Ishikawa (cell line): ENCODE results near the gene UBE2I.

ENCODE experiments used
- CEBPB ChIP-seq: IDR thresholded peaks from 2 replicates; pipeline ENCODE4 v1.6.1; 2012
- CREB1 ChIP-seq: IDR thresholded peaks from 2 replicates; pipeline ENCODE4 v1.6.1; 2012; ENCODE audit warnings: low read depth
- EGR1 ChIP-seq: IDR thresholded peaks from 2 replicates; pipeline ENCODE4 v1.6.1; 2012
- EP300 ChIP-seq: IDR thresholded peaks from 2 replicates; pipeline ENCODE4 v1.6.1; 2012; ENCODE audit warnings: borderline replicate concordance
- FOXM1 ChIP-seq: IDR thresholded peaks from 2 replicates; pipeline ENCODE4 v1.6.1; 2012; ENCODE audit warnings: low read depth, borderline replicate concordance
- NFIC ChIP-seq: IDR thresholded peaks from 2 replicates; pipeline ENCODE4 v1.6.1; 2012
- RAD21 ChIP-seq: IDR thresholded peaks from 2 replicates; pipeline ENCODE4 v1.6.1; 2012; ENCODE audit warnings: low read depth
- TAF1 ChIP-seq: IDR thresholded peaks from 2 replicates; pipeline ENCODE4 v1.6.1; 2012; ENCODE audit warnings: low read depth, mild to moderate bottlenecking
- TCF12 ChIP-seq: IDR thresholded peaks from 2 replicates; pipeline ENCODE4 v1.6.1; 2012; ENCODE audit warnings: low read depth
- TEAD4 ChIP-seq: IDR thresholded peaks from 2 replicates; pipeline ENCODE4 v1.6.1; 2012
- YY1 ChIP-seq: IDR thresholded peaks from 2 replicates; pipeline ENCODE4 v1.6.1; 2012; ENCODE audit warnings: low read depth
- ZBTB7A ChIP-seq: IDR thresholded peaks from 2 replicates; pipeline ENCODE4 v1.6.1; 2012; ENCODE audit warnings: low read depth
- TF ChIP-seq, protein P1 (sequence below): IDR thresholded peaks from 2 replicates; pipeline ENCODE4 v1.6.1; 2012; ENCODE audit warnings: low read depth, mild to moderate bottlenecking
- TF ChIP-seq, protein P2 (sequence below): IDR thresholded peaks from 2 replicates; pipeline ENCODE4 v1.6.1; 2012
- TF ChIP-seq, protein P3 (sequence below): IDR thresholded peaks from 2 replicates; pipeline ENCODE4 v1.6.1; 2012

Gene UBE2I

DNA sequence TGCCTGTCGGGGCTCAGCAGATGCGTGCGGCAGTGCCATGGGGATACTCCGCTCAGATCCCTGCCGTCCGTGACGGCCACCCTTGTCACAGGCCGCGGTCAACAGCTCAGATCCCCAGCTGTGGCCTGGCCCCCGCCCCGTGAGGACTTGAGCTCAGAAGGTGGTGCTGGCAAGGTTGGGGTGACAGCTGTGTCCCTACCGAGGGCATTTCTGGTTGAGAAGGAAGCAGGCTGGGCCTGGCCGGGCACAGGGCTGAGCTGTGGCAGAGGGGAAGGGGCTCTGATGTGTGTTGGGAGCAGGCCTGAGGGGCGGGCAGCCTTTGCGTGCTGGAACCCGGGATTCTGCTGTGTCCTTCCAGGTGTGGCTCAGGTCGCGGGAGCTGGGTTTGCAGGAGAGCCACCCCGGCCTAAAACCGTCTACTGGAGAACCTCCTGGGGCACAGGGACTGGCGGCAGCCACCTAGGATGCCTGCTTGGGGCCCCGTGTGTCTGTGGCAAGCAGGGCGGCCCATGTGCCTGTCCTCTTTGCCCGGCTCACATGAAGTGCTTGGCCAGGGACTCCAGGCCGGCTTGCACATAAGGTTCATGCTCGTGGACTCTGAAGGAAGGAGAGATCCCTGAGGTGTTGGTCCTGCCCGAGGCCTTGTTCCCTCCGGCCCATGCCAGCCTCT is 5.1 kb downstream of the UBE2I start:
- TF ChIP-seq EGR1 (no peak), CEBPB (no peak), CREB1 (no peak), TAF1 (no peak), TEAD4 (no peak), TCF12 (no peak), RAD21 (no peak), YY1 (no peak), FOXM1 (no peak), ZBTB7A (no peak), NFIC (no peak)
- TF ChIP-seq, protein P1, sequence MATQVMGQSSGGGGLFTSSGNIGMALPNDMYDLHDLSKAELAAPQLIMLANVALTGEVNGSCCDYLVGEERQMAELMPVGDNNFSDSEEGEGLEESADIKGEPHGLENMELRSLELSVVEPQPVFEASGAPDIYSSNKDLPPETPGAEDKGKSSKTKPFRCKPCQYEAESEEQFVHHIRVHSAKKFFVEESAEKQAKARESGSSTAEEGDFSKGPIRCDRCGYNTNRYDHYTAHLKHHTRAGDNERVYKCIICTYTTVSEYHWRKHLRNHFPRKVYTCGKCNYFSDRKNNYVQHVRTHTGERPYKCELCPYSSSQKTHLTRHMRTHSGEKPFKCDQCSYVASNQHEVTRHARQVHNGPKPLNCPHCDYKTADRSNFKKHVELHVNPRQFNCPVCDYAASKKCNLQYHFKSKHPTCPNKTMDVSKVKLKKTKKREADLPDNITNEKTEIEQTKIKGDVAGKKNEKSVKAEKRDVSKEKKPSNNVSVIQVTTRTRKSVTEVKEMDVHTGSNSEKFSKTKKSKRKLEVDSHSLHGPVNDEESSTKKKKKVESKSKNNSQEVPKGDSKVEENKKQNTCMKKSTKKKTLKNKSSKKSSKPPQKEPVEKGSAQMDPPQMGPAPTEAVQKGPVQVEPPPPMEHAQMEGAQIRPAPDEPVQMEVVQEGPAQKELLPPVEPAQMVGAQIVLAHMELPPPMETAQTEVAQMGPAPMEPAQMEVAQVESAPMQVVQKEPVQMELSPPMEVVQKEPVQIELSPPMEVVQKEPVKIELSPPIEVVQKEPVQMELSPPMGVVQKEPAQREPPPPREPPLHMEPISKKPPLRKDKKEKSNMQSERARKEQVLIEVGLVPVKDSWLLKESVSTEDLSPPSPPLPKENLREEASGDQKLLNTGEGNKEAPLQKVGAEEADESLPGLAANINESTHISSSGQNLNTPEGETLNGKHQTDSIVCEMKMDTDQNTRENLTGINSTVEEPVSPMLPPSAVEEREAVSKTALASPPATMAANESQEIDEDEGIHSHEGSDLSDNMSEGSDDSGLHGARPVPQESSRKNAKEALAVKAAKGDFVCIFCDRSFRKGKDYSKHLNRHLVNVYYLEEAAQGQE, result no peak
- TF ChIP-seq, protein P2, sequence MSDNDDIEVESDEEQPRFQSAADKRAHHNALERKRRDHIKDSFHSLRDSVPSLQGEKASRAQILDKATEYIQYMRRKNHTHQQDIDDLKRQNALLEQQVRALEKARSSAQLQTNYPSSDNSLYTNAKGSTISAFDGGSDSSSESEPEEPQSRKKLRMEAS, result no peak
- TF ChIP-seq, protein P3, sequence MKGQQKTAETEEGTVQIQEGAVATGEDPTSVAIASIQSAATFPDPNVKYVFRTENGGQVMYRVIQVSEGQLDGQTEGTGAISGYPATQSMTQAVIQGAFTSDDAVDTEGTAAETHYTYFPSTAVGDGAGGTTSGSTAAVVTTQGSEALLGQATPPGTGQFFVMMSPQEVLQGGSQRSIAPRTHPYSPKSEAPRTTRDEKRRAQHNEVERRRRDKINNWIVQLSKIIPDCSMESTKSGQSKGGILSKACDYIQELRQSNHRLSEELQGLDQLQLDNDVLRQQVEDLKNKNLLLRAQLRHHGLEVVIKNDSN, result no peak

DNA sequence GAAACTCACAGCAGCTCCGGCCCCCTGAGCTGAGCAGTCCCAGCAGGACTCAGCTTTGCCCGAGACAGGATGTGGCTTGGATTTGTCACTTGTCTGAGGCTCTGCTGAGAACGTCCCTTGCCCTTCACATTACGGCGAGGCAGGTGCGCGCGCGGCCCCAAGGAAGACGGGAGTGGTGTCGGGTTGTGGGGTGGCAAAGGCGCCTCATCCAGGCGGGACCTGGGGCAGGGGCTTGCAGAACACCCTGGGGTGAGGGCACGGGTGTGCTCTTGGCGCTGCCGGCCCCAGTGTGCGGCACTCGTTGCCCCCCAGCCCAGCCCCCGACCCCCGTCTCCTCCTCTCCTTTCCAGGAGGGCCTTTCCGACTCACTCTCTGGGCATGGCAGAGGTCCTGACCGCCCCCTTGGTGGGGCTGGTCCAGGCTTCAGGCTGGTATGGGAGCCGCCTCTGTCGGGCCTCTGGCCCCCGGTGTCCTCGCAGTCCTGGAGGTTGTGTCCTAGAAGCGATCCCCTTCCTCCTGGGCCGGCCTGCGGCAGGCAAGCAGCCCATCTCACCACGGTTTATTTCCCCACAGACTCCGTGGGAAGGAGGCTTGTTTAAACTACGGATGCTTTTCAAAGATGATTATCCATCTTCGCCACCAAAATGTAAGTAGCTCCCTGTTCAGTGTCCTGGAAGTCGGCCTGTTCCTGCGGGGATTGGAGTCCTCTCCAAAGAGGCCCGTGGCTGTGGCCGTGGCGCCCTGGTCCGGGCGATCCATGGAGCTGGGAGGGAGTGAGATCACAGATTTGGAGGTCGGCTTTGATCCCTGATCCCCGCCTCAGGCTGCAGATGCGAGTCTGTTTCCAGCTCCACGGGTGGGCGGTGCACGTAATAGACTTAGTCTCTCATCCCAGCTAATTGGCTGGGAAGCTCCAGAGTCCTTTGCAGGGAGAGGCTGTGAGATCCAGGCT is 5.9 kb downstream of the UBE2I start:
- TF ChIP-seq CEBPB, result no peak
- TF ChIP-seq ZBTB7A, result no peak
- TF ChIP-seq YY1, result no peak
- TF ChIP-seq NFIC, result no peak
- TF ChIP-seq TCF12, result no peak
- TF ChIP-seq, protein P3, result no peak
- TF ChIP-seq FOXM1, result no peak
- no peak for TF ChIP-seq TAF1
- TF ChIP-seq, protein P1, result no peak
- no peak for TF ChIP-seq EP300

DNA sequence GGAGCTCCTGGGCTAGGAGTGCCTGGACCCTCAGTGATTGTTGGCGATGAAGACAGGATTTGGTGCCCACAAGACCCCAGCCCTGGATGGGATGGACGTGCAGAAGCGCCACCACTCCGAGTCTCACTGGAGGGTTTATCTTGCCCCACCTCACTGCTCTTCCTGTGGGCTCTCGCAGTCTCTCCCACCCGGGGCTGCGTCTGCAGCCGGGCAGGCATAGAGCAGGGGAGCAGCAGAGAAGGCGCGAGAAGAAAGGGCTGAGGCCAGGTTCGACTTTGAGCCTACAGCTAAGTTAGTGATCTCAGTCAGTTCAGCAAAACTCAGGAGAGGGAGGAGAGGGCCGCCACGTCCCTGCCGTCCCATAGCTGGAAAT is 6.6 kb downstream of the UBE2I start:
- TF ChIP-seq, protein P2, result no peak
- TF ChIP-seq EGR1 (no peak), TEAD4 (no peak), EP300 (no peak), YY1 (no peak), CREB1 (no peak), ZBTB7A (no peak), NFIC (no peak), CEBPB (no peak), FOXM1 (no peak), RAD21 (no peak), TAF1 (no peak), TCF12 (no peak)
- TF ChIP-seq, protein P1, result no peak
- TF ChIP-seq, protein P3, result no peak
